ENCODE data around the gene TUT7. TPM values are rescaled to one million over a fixed set of nuclear protein-coding genes. Genes with fewer than 3 reads are reported as not detected.

TUT7 gene
- total RNA-seq, 1 experiment from 2014 or later, result 36.1 TPM

- Histone ChIP-seq H3K27ac (no peak overlapping the region), H3K4me1 (replicated peaks; ENCODE audit: insufficient read depth) (peaks cover 4% of the 10 kb centered on the region), H4K20me1 (ENCODE audit: insufficient read depth) (peaks cover 6% of the 10 kb centered on the region; the same call in 1 of the 2 replicates), H3K4me2 (no peak overlapping the region), H3K36me3 (ENCODE audit: low read depth) (peaks cover 61% of the 10 kb centered on the region), H3K79me2 (ENCODE audit: low read depth) (no peaks in the 10 kb centered on the region), H2AFZ (no peak overlapping the region), H3K9me2 (ENCODE audit: insufficient read depth) (no peaks in the 10 kb centered on the region), H3F3A (ENCODE audit: insufficient read depth, low read depth) (peaks cover 8% of the 10 kb centered on the region; the same call in 1 of the 2 replicates), H3K9me3 (ENCODE audit: insufficient read depth, low read depth) (no peaks in the 10 kb centered on the region), H3K27me3 (ENCODE audit: insufficient read depth, low read depth) (no peaks in the 10 kb centered on the region), H3K4me3 (no peak overlapping the region)
- ChIA-PET CTCF (no interaction called here), POLR2A (ENCODE audit: unreplicated experiment) (no interaction called here)
- intact Hi-C loops (cut with micrococcal nuclease; ENCODE audit: unreplicated experiment), result no loop called here
- no peak for TF ChIP-seq CTCF (conservative IDR thresholded peaks at IDR 0.05)
- no peak for DNase-seq
- BruUV-seq (replicated peaks), result no TSS peak
These were observed 18.2 kb downstream of the TUT7 start for GRCh38 chr9:86336058-86336457.

GRCh38 chr9:86333651-86334050 lies 20.6 kb downstream of the TUT7 start:
- Histone ChIP-seq H3K4me3 (no peak overlapping the region), H4K20me1 (ENCODE audit: insufficient read depth) (no peaks in the 10 kb centered on the region), H3K27me3 (ENCODE audit: insufficient read depth, low read depth) (no peaks in the 10 kb centered on the region), H3K79me2 (ENCODE audit: low read depth) (no peaks in the 10 kb centered on the region), H3F3A (ENCODE audit: insufficient read depth, low read depth) (0 out of 2 replicates have a peak, but pooled peaks cover 4% of the 10 kb centered on the region), H3K27ac (no peak overlapping the region), H3K9me3 (ENCODE audit: insufficient read depth, low read depth) (no peaks in the 10 kb centered on the region), H3K4me1 (replicated peaks; ENCODE audit: insufficient read depth) (no peaks in the 10 kb centered on the region), H3K36me3 (ENCODE audit: low read depth) (peaks cover 39% of the 10 kb centered on the region), H3K4me2 (no peak overlapping the region), H2AFZ (no peak overlapping the region), H3K9me2 (ENCODE audit: insufficient read depth) (no peaks in the 10 kb centered on the region)
- TF ChIP-seq CTCF (conservative IDR thresholded peaks at IDR 0.05) (no peak), EZH2 (IDR thresholded peaks at IDR 0.05; ENCODE audit: low read depth) (no peak)
- intact Hi-C loops (cut with micrococcal nuclease; ENCODE audit: unreplicated experiment), result no loop called here
- no TSS peak for BruUV-seq (replicated peaks)
- CTCF ChIA-PET, result no interaction called here
- no peak for DNase-seq
- POLR2A ChIA-PET (ENCODE audit: unreplicated experiment), result no interaction called here

GRCh38 chr9:86330186-86330585 lies 24.0 kb downstream of the TUT7 start:
- POLR2A ChIA-PET (ENCODE audit: unreplicated experiment), result interaction anchor here (0.7 kb wide), 1 partner anchor 203 kb away, joined by 4 read pairs; no protein-coding TSS in a partner anchor

More at GRCh38 chr9:86330186-86330585, 24.0 kb downstream of the TUT7 start:
- H3F3A ChIP-seq (ENCODE audit: insufficient read depth, low read depth), result no peaks in the 10 kb centered on the region
- BruUV-seq (replicated peaks), result no TSS peak
- TF ChIP-seq CTCF (conservative IDR thresholded peaks at IDR 0.05) (no peak), EZH2 (IDR thresholded peaks at IDR 0.05; ENCODE audit: low read depth) (no peak)
- H3K4me3 ChIP-seq, result no peak overlapping the region
- H3K27ac ChIP-seq, result no peak overlapping the region
- no peaks in the 10 kb centered on the region for H4K20me1 ChIP-seq (ENCODE audit: insufficient read depth)
- no peaks in the 10 kb centered on the region for H3K27me3 ChIP-seq (ENCODE audit: insufficient read depth, low read depth)
- H3K79me2 ChIP-seq (ENCODE audit: low read depth), result no peaks in the 10 kb centered on the region
- intact Hi-C loops (cut with micrococcal nuclease; ENCODE audit: unreplicated experiment), result no loop called here
- DNase-seq, result no peak
- no peak overlapping the region for H2AFZ ChIP-seq
- H3K36me3 ChIP-seq (ENCODE audit: low read depth), result peaks cover 30% of the 10 kb centered on the region
- no peaks in the 10 kb centered on the region for H3K9me3 ChIP-seq (ENCODE audit: insufficient read depth, low read depth)
- no peak overlapping the region for H3K4me2 ChIP-seq
- CTCF ChIA-PET, result no interaction called here
- H3K4me1 ChIP-seq (replicated peaks; ENCODE audit: insufficient read depth), result no peaks in the 10 kb centered on the region
- no peaks in the 10 kb centered on the region for H3K9me2 ChIP-seq (ENCODE audit: insufficient read depth)

Data from PC-9 (cell line).